Naive thymus-derived CD4-positive, alpha-beta T cell (primary cell): ENCODE measurements around the gene VSIG8. TPM values are rescaled to one million over a fixed set of nuclear protein-coding genes. Genes with fewer than 3 reads are reported as not detected.
"Not testable (repeated sequence)": the region's sequence is repeated elsewhere in the genome, so short reads cannot be mapped to it uniquely, and the experiment has no call there.

Experiments used
- ATAC-seq: fragments of 150-1000 bp; cut with Tn5 transposase; 2 replicates; pipeline ENCODE4 v1.10.0; 2021; ENCODE audit warnings: mild to moderate bottlenecking, moderate library complexity
- CTCF ChIA-PET: fragments of 350-600 bp; sonication (Branson Sonifier 250); formaldehyde crosslinking; loops from one replicate; lab custom pipeline; 2021; ENCODE audit warnings: antibody characterized with exemption; lab: Charles Lee
- POLR2A ChIA-PET: fragments of 350-600 bp; sonication (Branson Sonifier 250); formaldehyde crosslinking; loops from one replicate; lab custom pipeline; 2021; ENCODE audit warnings: antibody characterized with exemption, inconsistent platforms; lab: Charles Lee
- DNase-seq, 9 donors: peaks; one replicate each; pipeline versions ENCODE4 v3.0.0 to v3.0.0-alpha.2; 2020 to 2022; ENCODE audit warnings: mixed read lengths in 1 of 9
- H3K27ac ChIP-seq: one replicate; pipeline ENCODE4 v1.7.0; 2013; ENCODE audit warnings: mild to moderate bottlenecking, low read depth, low read length, moderate library complexity
- H3K27me3 ChIP-seq, 2 donors: one replicate each; pipeline ENCODE4 v1.7.0; 2013; ENCODE audit warnings: low read length in 2 of 2, mild to moderate bottlenecking in 2 of 2, moderate library complexity in 2 of 2; ENCODE audit not compliant: control insufficient read depth in 2 of 2, insufficient read depth in 2 of 2
- H3K36me3 ChIP-seq, 3 experiments: 1 replicate in 2 of 3; 2 replicates in 1 of 3; pipeline ENCODE4 v1.7.0; 2013; ENCODE audit warnings: low read length in 3 of 3, mild to moderate bottlenecking in 3 of 3, moderate library complexity in 1 of 3; ENCODE audit not compliant: insufficient read depth in 3 of 3, control insufficient read depth in 2 of 3
- H3K4me1 ChIP-seq, 2 donors: one replicate each; pipeline ENCODE4 v1.7.0; 2013; ENCODE audit warnings: low read length in 2 of 2, mild to moderate bottlenecking in 2 of 2, moderate library complexity in 1 of 2; ENCODE audit not compliant: control insufficient read depth in 2 of 2, insufficient read depth in 2 of 2
- H3K4me3 ChIP-seq: 2 replicates; pipeline ENCODE4 v1.7.0; 2013; ENCODE audit warnings: mild to moderate bottlenecking, low read length
- H3K9me3 ChIP-seq, 3 experiments: 1 replicate in 2 of 3; 2 replicates in 1 of 3; pipeline ENCODE4 v1.7.0; 2013; ENCODE audit warnings: low read length in 3 of 3; ENCODE audit not compliant: control insufficient read depth in 2 of 3
- H3K27ac Mint-ChIP-seq, 9 donors: one replicate each; pipeline ENCODE4 v1.8.0; 2020 to 2022; ENCODE audit warnings: mixed read lengths in 9 of 9, mild to moderate bottlenecking in 8 of 9, moderate library complexity in 5 of 9, inconsistent platforms in 2 of 9
- H3K27me3 Mint-ChIP-seq, 5 donors: one replicate each; pipeline ENCODE4 v1.8.0; 2021 to 2022; ENCODE audit warnings: mixed read lengths in 5 of 5, mild to moderate bottlenecking in 1 of 5
- H3K36me3 Mint-ChIP-seq, 5 donors: one replicate each; pipeline ENCODE4 v1.8.0; 2020 to 2022; ENCODE audit warnings: mixed read lengths in 5 of 5, mild to moderate bottlenecking in 3 of 5, inconsistent platforms in 1 of 5
- H3K4me1 Mint-ChIP-seq, 7 donors: one replicate each; pipeline ENCODE4 v1.8.0; 2020 to 2022; ENCODE audit warnings: mixed read lengths in 7 of 7, mild to moderate bottlenecking in 3 of 7, inconsistent platforms in 1 of 7
- H3K4me3 Mint-ChIP-seq, 10 donors: one replicate each; pipeline ENCODE4 v1.8.0; 2020 to 2022; ENCODE audit warnings: mild to moderate bottlenecking in 10 of 10, mixed read lengths in 10 of 10, moderate library complexity in 6 of 10, inconsistent platforms in 2 of 10
- H3K9me3 Mint-ChIP-seq, 11 donors: one replicate each; pipeline ENCODE4 v1.8.0; 2020 to 2022; ENCODE audit warnings: mixed read lengths in 11 of 11, mild to moderate bottlenecking in 4 of 11, inconsistent platforms in 1 of 11, moderate library complexity in 1 of 11
- intact Hi-C, 2 donors: fragments of 100-400 bp; cut with micrococcal nuclease; formaldehyde crosslinking; loops; one replicate each; pipeline ENCODE4 v1.15.1; 2023
- polyA plus RNA-seq, 2 donors: library from polyadenylated mRNA; unstranded; fragments of 300-500 nt; fragmentation: Illumina TruSeq; gene quantifications; one replicate each; pipeline ENCODE4 v1.2.3, GENCODE V29; 2021
- total RNA-seq, 6 experiments: library from RNA in 5 of 6; stranded (reverse) in 5 of 6; gene quantifications; 1 replicate in 5 of 6; 2 replicates in 1 of 6; pipeline ENCODE4 v1.2.3 and lab custom pipeline; 2021 to 2026

The VSIG8 gene
- total and polyA plus RNA-seq, 7 experiments from 2014 or later = not detected

DNA sequence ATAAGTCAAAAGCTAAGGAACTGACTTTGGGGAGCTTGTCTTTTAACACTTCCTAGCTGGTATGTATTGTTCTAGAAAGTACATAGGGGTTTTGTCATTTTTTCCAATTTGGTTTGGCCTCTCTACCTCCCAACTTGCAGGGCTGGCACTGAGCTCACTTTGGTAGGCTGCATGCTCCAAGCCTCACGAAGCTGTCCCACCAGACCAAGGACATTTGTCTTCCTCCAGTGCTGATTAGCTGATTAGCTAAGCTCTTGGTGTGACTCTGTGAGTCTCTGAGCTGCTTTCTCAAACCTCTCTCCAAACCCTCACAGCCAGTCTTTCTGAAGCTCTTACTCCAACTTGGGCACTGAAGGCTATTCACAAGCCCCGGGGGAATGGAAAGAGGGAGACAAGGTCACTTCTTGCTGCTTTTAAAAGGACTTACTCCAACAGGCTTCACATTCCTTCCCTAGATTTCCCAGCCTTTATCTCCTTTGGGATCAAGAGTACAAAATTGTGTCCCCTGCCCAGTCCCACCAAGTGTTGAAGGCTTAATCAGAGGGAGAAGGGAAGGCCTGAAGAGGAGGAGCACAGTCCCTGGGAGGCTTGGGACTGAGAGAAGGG is 38.4 kb upstream of the VSIG8 start:
- intact Hi-C loops = no loop called here
- Histone ChIP-seq H3K27ac (no peak overlapping the region), H3K36me3 (no peaks in the 10 kb centered on the region), H3K27me3 (no peaks in the 10 kb centered on the region), H3K4me3 (no peak overlapping the region), H3K9me3 (no peaks in the 10 kb centered on the region), H3K4me1 (no peaks in the 10 kb centered on the region)
- Mint-ChIP-seq H3K4me1 (peaks cover 0 to 8% (median 0%) of the 10 kb centered on the region in 7 donors), H3K27ac (no peak overlapping the region), H3K27me3 (peaks cover 0 to 19% (median 0%) of the 10 kb centered on the region in 5 donors), H3K36me3 (peaks cover 0 to 4% (median 0%) of the 10 kb centered on the region in 5 donors), H3K4me3 (no peak overlapping the region), H3K9me3 (peaks cover 0 to 3% (median 0%) of the 10 kb centered on the region in 11 donors)
- DNase-seq (no peak), ATAC-seq (no peak)
- ChIA-PET POLR2A (interaction anchor here (1.8 kb wide), 1 partner anchor 9 kb away, joined by 6 read pairs; no protein-coding TSS in a partner anchor), CTCF (interaction anchor here (1.0 kb wide), 2 partner anchors 9 to 111 kb away, joined by 4 to 5 read pairs; no protein-coding TSS in a partner anchor)

DNA sequence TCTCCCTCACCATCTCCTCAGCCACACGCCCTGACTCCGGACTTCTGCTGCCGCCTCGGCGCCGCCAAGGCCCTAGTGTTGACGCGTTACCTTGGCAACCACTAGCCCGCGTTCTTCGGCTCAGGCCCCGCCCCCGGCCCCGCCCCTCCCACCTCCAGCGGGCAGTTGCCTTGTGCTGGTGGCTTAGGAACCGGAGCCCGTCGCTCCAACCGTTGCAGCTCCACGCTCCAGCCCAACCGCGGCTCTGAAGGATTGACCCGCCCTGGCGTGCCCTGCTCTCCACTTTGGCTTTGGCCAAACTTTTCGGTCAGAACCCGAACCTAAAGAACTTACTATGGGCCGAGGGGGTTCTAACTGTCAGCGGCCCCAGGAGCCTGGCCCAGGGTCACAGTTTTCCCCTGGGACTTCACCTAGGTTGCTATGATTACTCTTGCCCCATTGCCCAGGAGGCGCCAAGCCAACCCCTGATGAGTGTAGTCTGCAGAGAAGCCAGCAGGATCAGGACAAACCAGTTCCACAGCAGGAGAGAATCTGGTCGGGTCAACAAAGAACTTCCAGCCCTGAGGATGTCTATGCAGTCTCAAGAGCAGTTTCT is 37.7 kb upstream of the VSIG8 start, which contains the start of gene CFAP45:
CFAP45 (minus strand) TSS at position 80 of the 595 bp plus-strand sequence; CDS start at position 13, 67 bp downstream.
- Mint-ChIP-seq H3K27me3 (peaks cover 0 to 19% (median 0%) of the 10 kb centered on the region in 5 donors), H3K4me1 (peaks cover 0 to 8% (median 0%) of the 10 kb centered on the region in 7 donors), H3K4me3 (no peak within 1 kb of the TSS), H3K36me3 (peaks cover 0 to 4% (median 0%) of the 10 kb centered on the region in 5 donors), H3K27ac (peak within 1 kb of the TSS in 1 of 9 donors; percentile 46), H3K9me3 (peaks cover 0 to 3% (median 0%) of the 10 kb centered on the region in 11 donors)
- Histone ChIP-seq H3K27ac (no peak within 1 kb of the TSS), H3K4me3 (no peak within 1 kb of the TSS), H3K36me3 (no peaks in the 10 kb centered on the region), H3K4me1 (no peaks in the 10 kb centered on the region), H3K27me3 (no peaks in the 10 kb centered on the region), H3K9me3 (no peaks in the 10 kb centered on the region)
- POLR2A ChIA-PET = interaction anchor here (1.8 kb wide), 1 partner anchor 8 kb away, joined by 6 read pairs; no protein-coding TSS in a partner anchor
- intact Hi-C loops = no loop called here
- CTCF ChIA-PET = interaction anchor here (1.0 kb wide), 2 partner anchors 8 to 110 kb away, joined by 4 to 5 read pairs; no protein-coding TSS in a partner anchor
- DNase-seq (no peak), ATAC-seq (peak; percentile 70)

DNA sequence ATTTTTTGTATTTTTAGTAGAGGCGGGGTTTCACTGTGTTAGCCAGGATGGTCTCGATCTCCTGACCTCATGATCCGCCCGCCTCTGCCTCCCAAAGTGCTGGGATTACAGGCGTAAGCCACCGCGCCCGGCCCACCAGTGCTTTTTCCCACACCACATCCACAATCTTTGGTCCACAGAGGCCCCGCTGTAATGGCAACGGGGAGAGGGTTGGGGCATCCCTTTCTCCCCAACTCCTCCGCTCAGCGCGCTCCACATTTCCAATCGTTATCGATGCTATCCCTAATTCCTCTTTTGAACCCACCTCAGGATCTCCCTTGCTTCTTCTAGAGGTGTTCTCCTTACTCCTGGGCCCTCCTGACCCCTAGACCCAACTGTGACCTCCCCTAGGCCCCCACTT is 37.2 kb upstream of the VSIG8 start:
- ATAC-seq, H3K9me3 ChIP-seq, POLR2A ChIA-PET, H3K4me3 ChIP-seq, H3K27ac Mint-ChIP-seq, H3K4me1 ChIP-seq, H3K4me1 Mint-ChIP-seq, DNase-seq, intact Hi-C loops, H3K36me3 Mint-ChIP-seq, H3K27me3 ChIP-seq, H3K36me3 ChIP-seq, H3K9me3 Mint-ChIP-seq, CTCF ChIA-PET, H3K4me3 Mint-ChIP-seq, H3K27ac ChIP-seq: not testable (repeated sequence)
- H3K27me3 Mint-ChIP-seq = peaks cover 0 to 22% (median 0%) of the 10 kb centered on the region in 5 donors

DNA sequence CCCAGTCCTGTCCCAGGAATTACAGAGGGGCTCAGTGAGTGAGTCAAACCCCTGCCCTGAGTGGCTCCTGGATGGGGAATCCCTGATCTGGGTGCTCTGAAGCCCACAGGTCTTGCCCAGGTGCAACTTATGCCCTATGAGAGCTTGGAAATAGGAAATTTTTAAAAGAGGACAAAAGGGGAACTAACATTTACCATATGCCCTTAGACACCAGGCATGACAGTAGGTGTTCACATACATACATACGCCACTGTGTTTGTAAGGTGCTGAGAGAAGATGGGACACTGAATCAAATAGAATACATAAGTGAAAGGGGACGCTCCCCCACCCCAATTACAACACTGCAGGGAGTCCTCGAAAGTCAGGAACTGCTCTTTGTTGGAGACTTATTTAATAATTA is 36.1 kb upstream of the VSIG8 start:
- Mint-ChIP-seq H3K4me1 (peaks cover 0 to 8% (median 0%) of the 10 kb centered on the region in 7 donors), H3K4me3 (no peak overlapping the region), H3K27me3 (peaks cover 0 to 26% (median 0%) of the 10 kb centered on the region in 5 donors), H3K9me3 (no peaks in the 10 kb centered on the region), H3K36me3 (peaks cover 0 to 4% (median 0%) of the 10 kb centered on the region in 5 donors), H3K27ac (no peak overlapping the region)
- DNase-seq (no peak), ATAC-seq (peak; percentile 37)
- ChIA-PET POLR2A (no interaction called here), CTCF (no interaction called here)
- Histone ChIP-seq H3K27me3 (no peaks in the 10 kb centered on the region), H3K36me3 (no peaks in the 10 kb centered on the region), H3K4me3 (no peak overlapping the region), H3K27ac (no peak overlapping the region), H3K4me1 (no peaks in the 10 kb centered on the region), H3K9me3 (no peaks in the 10 kb centered on the region)
- intact Hi-C loops = no loop called here

DNA sequence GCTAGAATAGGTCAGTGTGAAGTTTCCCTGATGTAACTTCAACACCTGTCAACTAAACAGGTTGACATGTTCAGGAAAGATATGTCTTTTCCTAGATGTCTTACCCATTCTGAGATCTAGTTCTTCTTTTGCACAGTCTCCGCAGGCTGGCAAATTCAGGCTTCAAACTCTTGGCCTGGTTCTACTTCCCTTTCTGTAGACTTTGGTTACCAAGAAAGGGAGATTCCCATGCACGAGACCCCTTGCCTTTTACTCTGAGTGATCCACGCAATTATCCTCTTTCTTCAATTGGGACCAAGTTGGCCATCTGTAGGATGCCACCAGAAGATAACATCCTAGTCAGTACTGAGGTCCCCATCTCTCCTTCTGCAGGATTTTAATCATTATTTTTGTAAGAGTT is 35.5 kb upstream of the VSIG8 start:
- Histone ChIP-seq H3K9me3 (no peaks in the 10 kb centered on the region), H3K27ac (no peak overlapping the region), H3K4me3 (no peak overlapping the region), H3K27me3 (no peaks in the 10 kb centered on the region), H3K36me3 (no peaks in the 10 kb centered on the region), H3K4me1 (no peaks in the 10 kb centered on the region)
- no peak overlapping the region for H3K4me3 Mint-ChIP-seq
- H3K9me3 Mint-ChIP-seq = no peaks in the 10 kb centered on the region
- peaks cover 0 to 13% (median 0%) of the 10 kb centered on the region in 7 donors for H3K4me1 Mint-ChIP-seq
- H3K27ac Mint-ChIP-seq = peak overlapping the region in 1 of 9 donors; percentile 19
- CTCF ChIA-PET = interaction anchor here (10.1 kb wide), 1 partner anchor 98 kb away, joined by 226 read pairs; the partner anchor contains the start of gene FCRL6
- intact Hi-C loops = no loop called here
- POLR2A ChIA-PET = no interaction called here
- ATAC-seq = peak; percentile 49
- H3K27me3 Mint-ChIP-seq = peaks cover 0 to 28% (median 0%) of the 10 kb centered on the region in 5 donors
- no peak for DNase-seq
- no peaks in the 10 kb centered on the region for H3K36me3 Mint-ChIP-seq

DNA sequence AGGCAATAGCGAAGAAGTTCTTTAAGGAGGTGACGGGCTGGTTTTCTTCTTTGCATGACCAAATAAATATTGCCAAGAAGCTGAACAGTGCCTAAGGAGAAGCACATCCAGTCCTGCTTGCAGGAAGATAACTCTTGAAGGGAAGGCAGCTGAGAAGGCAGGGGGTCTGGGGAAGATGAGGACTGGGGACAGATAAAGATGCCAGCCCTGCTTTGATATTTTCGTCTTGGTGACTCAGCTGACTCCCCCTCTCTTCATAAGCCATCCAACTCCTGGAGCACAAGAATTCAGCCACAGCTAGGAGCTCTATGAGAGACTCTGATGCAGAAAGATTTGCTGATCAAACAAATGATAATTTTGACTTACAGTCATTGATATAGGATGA is 34.1 kb upstream of the VSIG8 start:
- POLR2A ChIA-PET = interaction anchor here (0.6 kb wide), 1 partner anchor 1973 kb away, joined by 3 read pairs; no protein-coding TSS in a partner anchor

More for the DNA sequence above, 34.1 kb upstream of the VSIG8 start:
- no peaks in the 10 kb centered on the region for H3K36me3 Mint-ChIP-seq
- H3K27ac Mint-ChIP-seq = peak overlapping the region in 1 of 9 donors; percentile 3
- no peaks in the 10 kb centered on the region for H3K27me3 ChIP-seq
- no peak overlapping the region for H3K4me3 ChIP-seq
- H3K9me3 Mint-ChIP-seq = peaks cover 0 to 1% (median 0%) of the 10 kb centered on the region in 11 donors
- H3K27me3 Mint-ChIP-seq = peaks cover 0 to 28% (median 0%) of the 10 kb centered on the region in 5 donors
- H3K36me3 ChIP-seq = no peaks in the 10 kb centered on the region
- no peaks in the 10 kb centered on the region for H3K9me3 ChIP-seq
- intact Hi-C loops = no loop called here
- peaks cover 0 to 16% (median 0%) of the 10 kb centered on the region in 7 donors for H3K4me1 Mint-ChIP-seq
- no peaks in the 10 kb centered on the region for H3K4me1 ChIP-seq
- no peak overlapping the region for H3K27ac ChIP-seq
- ATAC-seq = no peak
- CTCF ChIA-PET = interaction anchor here (1.6 to 10.1 kb wide), 2 partner anchors 10 to 96 kb away, joined by 4 to 226 read pairs; partner anchors contain the start of gene FCRL6
- no peak overlapping the region for H3K4me3 Mint-ChIP-seq
- no peak for DNase-seq
